A673 (cell line): ENCODE results near the gene EMC1.

Source experiments
- EZH2 ChIP-seq: fragments of 200-600 bp; sonication (generic); IDR thresholded peaks from 2 replicates; pipeline ENCODE4 v1.6.1; 2017; ENCODE audit warnings: borderline replicate concordance, low read depth, mild to moderate bottlenecking, mixed read lengths, antibody characterized with exemption, low read length; ENCODE audit not compliant: poor library complexity, severe bottlenecking
- TF ChIP-seq, protein P1 (sequence below): fragments of 300-800, 200-600 bp; sonication (generic); conservative IDR thresholded peaks from 2 replicates; pipeline ENCODE4 v1.5.1; 2017; ENCODE audit warnings: low read depth, mild to moderate bottlenecking, antibody characterized with exemption, low read length, moderate library complexity, mixed read lengths

- TF ChIP-seq, protein P1, sequence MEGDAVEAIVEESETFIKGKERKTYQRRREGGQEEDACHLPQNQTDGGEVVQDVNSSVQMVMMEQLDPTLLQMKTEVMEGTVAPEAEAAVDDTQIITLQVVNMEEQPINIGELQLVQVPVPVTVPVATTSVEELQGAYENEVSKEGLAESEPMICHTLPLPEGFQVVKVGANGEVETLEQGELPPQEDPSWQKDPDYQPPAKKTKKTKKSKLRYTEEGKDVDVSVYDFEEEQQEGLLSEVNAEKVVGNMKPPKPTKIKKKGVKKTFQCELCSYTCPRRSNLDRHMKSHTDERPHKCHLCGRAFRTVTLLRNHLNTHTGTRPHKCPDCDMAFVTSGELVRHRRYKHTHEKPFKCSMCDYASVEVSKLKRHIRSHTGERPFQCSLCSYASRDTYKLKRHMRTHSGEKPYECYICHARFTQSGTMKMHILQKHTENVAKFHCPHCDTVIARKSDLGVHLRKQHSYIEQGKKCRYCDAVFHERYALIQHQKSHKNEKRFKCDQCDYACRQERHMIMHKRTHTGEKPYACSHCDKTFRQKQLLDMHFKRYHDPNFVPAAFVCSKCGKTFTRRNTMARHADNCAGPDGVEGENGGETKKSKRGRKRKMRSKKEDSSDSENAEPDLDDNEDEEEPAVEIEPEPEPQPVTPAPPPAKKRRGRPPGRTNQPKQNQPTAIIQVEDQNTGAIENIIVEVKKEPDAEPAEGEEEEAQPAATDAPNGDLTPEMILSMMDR, result no peak
- no peak for TF ChIP-seq EZH2
Measured at GRCh38 chr1:19229229-19229628, 22.1 kb downstream of the EMC1 start.
